ENCODE measurements around the gene ADAMTSL5. TPM values are rescaled to one million over a fixed set of nuclear protein-coding genes. Genes with fewer than 3 reads are reported as not detected.

Gene ADAMTSL5, protein sequence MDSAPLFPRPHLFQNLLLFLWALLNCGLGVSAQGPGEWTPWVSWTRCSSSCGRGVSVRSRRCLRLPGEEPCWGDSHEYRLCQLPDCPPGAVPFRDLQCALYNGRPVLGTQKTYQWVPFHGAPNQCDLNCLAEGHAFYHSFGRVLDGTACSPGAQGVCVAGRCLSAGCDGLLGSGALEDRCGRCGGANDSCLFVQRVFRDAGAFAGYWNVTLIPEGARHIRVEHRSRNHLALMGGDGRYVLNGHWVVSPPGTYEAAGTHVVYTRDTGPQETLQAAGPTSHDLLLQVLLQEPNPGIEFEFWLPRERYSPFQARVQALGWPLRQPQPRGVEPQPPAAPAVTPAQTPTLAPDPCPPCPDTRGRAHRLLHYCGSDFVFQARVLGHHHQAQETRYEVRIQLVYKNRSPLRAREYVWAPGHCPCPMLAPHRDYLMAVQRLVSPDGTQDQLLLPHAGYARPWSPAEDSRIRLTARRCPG
- 0.65 and 4.4 TPM in 2 replicates for total RNA-seq

DNA sequence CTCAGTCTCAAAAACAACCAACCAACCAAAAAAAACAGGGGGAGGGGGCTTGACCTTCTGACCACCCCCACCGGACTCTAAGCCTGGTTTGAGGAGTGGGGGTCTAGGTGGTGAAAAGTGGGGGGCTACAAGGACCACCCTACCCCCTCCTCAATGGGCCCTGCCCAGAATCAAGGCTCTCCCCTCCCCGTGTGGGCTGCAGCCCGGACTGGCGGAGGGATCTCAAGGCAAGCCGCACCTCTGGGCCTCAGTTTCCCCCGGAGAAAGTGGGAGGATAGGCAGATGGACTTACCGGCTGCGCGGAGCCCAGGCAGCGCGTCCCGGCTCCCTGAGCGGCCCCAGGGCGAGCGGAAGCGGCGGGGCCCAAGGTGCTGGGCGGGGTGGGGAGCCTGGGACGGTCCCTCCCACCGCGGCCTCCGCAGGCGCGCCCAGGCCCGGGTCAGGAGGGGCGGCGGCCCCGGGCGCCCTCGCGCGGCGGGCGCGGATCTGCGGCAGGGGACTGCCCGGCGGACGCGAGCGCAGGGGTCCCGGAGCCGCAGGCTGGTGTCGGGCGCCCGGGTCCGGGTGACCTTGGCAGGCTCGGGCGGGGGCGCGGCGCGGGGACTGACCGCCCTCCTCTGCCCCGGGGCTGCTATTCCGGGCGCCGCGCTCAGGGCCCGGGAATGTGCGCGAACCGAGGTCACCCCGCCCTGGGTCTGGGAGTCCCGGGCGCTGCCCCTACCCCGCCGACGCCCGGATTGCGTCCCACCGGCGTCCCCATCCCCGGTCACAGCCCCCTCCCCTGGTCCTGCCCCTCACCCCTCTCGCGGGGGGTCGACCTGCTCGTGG lies at the start of gene ADAMTSL5:
TSS of gene ADAMTSL5 (minus strand) at position 349 of the 828 bp plus-strand sequence. CDS start 2,076 bp downstream, outside the sequence.

DNA sequence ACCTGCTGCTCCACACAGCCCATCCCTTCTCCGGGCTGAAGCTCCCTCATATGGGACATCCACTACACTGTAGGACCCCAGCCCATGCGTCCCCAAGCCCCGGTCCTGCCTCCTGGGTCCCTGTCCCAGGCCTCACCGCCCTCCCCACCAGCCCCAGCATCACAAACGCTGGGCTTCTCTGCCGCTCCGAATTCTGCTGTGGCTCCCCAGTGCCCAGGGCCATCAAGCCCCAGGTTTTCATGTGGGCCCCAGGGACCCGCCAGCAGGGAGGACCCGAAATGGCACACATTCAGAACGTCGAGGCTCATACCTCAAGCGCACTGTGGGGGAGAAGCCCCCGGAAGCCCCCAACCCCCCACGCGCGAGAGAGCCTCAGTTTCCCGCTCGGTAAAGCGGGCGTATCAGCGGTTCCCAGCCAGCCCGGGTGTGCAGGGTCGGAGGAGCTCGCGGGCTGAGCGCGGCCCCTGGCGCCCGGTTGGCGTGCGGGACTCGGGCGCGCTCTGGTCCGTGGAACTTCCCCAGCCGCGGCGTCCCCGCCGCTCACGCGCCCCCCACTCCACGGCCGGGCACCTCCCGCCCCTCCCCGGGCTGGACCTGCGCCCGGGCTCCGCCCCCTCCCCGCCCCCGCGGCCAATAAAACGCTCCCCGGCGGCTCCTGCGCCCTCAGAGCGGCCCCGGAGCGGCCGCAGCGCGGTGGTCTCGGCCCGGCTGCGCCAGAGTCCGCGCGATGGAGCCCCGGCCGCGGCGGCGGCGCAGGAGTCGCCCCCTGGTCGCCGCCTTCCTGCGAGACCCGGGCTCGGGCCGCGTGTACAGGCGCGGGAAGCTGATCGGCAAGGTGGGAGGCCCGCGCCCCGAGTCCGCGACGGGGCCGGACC lies 10.8 kb upstream of the ADAMTSL5 start, which contains the start of gene PLK5:
TSS of gene PLK5 (plus strand) at position 666 of the 875 bp plus-strand sequence. CDS start 2,920 bp downstream, outside the sequence.

DNA sequence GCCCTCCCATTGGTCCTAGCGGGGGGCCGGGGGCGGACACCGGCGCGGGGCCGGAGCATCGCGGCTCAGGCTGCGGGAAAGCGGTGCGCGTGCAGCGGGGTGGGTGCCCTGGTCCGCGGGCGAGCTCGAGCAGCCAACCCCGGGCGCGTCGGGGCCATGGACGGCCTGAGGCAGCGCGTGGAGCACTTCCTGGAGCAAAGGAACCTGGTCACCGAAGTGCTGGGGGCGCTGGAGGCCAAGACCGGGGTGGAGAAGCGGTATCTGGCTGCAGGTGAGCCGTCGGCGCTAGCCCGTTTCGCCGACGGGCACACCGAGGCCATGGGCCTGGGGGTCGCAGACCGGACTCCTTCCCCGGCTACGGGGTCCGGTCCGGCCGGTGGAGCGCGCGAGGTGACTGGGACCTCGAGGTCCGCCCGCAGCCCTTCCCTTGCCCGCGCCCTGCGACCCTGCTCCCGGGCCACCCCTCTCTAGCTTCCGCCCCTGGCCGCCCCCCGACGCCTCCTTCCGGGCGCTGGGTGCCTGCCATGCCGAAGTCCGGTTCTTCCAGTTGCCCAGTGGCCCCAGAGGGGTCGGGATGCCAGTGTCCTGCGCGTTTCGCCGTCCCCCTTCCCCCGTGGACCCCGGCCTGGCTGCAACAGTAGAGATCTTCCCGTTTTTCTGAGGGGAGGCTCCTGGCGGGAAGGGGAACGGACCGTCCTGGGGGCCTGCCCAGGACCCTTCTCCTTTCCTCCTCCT lies 21.5 kb downstream of the ADAMTSL5 start, which contains the start of gene REEP6:
TSS of gene REEP6 (plus strand) at position 68 of the 735 bp plus-strand sequence. CDS start at position 157, 89 bp downstream.

DNA sequence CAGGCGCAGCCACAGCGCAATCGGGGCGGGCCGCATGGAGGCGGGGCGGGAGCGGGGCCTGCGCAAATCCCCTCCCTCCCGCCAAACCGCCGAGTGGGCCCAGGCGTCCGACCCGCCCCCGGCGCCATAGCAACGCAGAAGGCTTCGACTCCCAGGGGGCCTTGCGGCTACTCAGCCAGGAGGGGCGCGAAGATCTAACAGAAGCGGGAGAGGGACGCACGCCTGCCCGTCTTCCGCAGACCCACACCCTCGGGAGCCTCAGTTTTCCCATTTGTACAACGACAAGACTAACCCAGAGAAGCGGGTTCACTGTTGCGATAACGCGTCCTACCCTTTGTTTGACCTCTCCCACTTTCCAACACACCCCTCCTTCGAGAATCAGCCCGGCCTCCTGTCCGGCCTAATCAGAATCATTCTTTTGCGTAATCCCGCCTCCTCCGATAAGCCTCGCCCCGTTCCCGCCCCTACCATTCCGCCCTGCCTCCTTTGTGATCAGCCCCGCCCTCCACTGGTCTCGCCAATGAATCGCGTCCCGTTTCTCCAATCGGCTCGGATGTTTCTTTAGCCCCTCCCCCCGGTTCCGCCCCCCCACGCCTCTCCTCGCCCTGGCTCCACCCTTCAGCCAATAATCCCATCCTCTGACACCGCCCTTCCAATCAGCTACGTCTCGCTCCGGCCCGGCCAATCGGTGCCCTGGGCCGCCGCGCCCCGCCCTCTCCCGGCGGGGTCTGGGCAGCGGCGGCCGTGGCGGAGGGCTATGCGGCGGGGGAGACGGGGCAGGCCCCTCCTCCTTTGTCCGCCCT lies 22.3 kb downstream of the ADAMTSL5 start, which contains the start of gene PCSK4:
TSS of gene PCSK4 (minus strand) at position 40 of the 803 bp plus-strand sequence. CDS start at position 36, 4 bp downstream.

DNA sequence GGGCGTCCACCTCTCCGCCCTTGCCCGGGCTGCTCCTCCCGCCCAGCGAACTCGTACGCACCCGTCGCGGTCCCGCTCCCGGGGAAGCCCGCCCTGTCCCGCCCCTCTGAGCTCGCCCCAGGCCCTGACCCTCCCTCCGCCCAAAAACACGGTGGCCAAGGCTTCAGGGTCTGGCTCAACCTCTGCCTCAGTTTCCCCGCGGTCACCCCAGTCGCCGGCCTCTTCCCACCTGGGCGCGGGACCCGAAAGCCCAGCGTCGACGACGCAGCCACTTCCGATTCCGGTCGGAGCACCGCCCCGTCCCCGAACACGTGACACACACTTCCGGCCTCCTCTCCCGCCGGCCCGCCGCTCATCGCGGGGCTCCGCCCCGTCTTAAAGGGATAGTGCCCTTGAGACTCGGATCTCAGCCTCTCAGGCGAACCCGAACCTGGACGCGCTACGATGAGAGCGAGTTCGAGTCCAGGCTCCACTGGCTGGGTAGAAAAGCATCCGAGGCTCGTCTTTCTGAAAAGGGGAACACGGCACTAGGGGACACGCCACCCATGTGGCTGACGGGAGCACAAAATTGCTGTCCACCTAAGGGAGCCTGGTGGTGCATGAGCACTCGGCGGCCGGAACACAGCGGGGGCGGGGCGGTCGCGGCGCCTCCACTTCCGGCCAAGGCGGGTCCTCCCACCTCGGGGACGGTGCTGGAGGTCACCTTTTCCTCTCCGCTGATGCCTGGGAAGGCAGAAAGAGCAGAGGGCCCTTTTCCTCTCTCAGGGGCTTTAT lies 33.7 kb downstream of the ADAMTSL5 start, which contains the start of gene C19orf25:
TSS of gene C19orf25 (minus strand) at position 282 of the 774 bp plus-strand sequence. CDS start 312 bp downstream, outside the sequence.

Other genes starting within 250 kb of the ADAMTSL5 start
- gene CIRBP, start 243.7 kb downstream of the ADAMTSL5 start, total RNA-seq, result 119 and 190 TPM in 2 replicates
- 92.3 and 109 TPM in 2 replicates for gene FAM174C, start 237.5 kb downstream of the ADAMTSL5 start, total RNA-seq
- 0.65 and 2.3 TPM in 2 replicates for gene EFNA2, start 227.1 kb downstream of the ADAMTSL5 start, total RNA-seq
- 172 and 183 TPM in 2 replicates for gene NDUFS7, start 129.1 kb downstream of the ADAMTSL5 start, total RNA-seq
- 21.5 and 44.2 TPM in 2 replicates for gene GAMT, start 111.5 kb downstream of the ADAMTSL5 start, total RNA-seq
- gene DAZAP1, start 105.4 kb downstream of the ADAMTSL5 start, total RNA-seq, result 71.4 and 138 TPM in 2 replicates
- gene RPS15, start 74.6 kb downstream of the ADAMTSL5 start, total RNA-seq, result 1,692 and 1,880 TPM in 2 replicates
- 0.98 and 1.0 TPM in 2 replicates for gene APC2, start 62.9 kb downstream of the ADAMTSL5 start, total RNA-seq
- 26.1 and 55.5 TPM in 2 replicates for gene C19orf25, start 33.8 kb downstream of the ADAMTSL5 start, total RNA-seq
- gene PCSK4, start 22.7 kb downstream of the ADAMTSL5 start, total RNA-seq, result 3.9 and 10.8 TPM in 2 replicates
- gene REEP6, start 21.8 kb downstream of the ADAMTSL5 start, total RNA-seq, result 5.2 and 7.6 TPM in 2 replicates
- 0.13 TPM in 1 of 2 replicates, not detected in the other for gene PLK5, start 11.1 kb upstream of the ADAMTSL5 start, total RNA-seq
- 72.6 and 109 TPM in 2 replicates for gene MEX3D, start 55.3 kb upstream of the ADAMTSL5 start, total RNA-seq
- 119 and 157 TPM in 2 replicates for gene MBD3, start 79.8 kb upstream of the ADAMTSL5 start, total RNA-seq
- 101 and 169 TPM in 2 replicates for gene UQCR11, start 92.4 kb upstream of the ADAMTSL5 start, total RNA-seq
- 164 and 236 TPM in 2 replicates for gene TCF3, start 139.6 kb upstream of the ADAMTSL5 start, total RNA-seq
- not detected in 2 replicates for gene ONECUT3, start 240.5 kb upstream of the ADAMTSL5 start, total RNA-seq

Data from mesangial cell (primary cell).